ENCODE results near the gene SPHKAP.
"Not testable (repeated sequence)": the region's sequence is repeated elsewhere in the genome, so short reads cannot be mapped to it uniquely, and the experiment has no call there.

Gene SPHKAP

DNA sequence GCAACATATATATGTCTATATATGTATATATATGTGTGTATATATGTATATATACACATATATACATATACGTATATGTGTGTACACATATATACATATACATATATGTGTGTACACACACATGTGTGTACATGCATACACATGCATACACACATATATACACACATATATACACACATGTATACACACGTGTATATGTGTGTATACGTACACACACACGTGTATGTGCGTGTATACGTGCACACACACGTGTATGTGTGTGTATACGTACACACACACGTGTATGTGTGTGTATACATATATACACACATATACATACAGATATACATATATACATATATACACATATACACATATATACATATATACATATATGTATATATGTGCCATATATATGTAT, 89.4 kb downstream of the SPHKAP start:
- no peak for DNase-seq

DNA sequence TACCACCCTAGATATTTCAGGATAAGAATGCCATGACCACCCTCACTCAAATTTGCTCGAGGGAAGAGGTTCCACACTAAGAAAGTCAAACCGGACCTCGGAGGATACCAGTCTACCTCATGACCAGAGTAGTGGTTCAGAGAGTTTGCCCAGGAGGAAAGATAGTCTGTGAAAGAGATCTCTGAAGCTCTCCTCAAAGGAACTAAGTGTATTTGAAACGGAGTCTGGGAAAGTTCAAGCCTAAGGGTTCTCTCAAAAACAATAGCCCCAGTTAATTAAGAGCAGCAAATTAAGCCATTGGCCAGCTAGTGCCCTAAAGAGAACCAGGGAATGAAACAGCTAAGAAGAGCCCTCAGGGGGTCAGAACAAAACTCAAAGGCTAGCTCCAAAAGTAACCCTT, 94.9 kb downstream of the SPHKAP start:
- no peak for DNase-seq

DNA sequence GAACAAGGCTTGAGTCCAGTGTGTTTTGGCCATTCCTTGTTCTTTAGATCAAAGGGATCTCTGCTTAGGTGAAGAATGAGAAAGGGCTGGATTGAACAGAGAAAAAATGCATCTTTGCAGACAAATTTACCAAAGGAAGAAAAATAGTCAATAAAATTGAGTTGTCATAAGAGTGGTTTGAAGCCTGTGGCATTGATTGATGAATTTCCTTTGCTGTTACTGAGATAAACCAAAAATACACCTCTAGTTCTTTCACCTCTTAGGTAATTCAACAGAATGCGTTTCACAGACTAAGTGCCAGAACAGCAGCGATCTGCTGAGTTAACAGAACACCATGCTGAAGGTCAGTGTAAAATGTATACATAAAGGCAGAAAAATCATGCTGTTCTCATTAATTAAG, 96.8 kb downstream of the SPHKAP start:
- DNase-seq, result no peak

DNA sequence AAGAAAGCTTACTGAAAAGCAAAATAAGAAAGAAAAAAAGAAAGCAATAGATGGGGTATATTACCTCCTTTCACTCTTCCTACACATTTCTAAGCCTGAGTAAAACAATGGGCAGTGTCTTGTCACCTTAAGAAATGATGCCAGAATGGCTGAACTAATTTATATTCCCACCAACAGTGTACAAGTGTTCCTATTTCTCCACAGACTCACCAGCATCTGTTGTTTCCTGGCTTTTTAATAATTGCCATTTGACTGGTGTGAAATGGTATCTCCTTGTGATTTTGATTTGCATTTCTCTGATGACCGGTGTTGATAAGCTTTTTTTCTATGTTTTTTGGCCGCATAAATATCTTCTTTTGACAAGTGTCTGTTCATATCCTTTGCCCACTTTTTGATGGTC, 98.4 kb downstream of the SPHKAP start:
- DNase-seq, result no peak

DNA sequence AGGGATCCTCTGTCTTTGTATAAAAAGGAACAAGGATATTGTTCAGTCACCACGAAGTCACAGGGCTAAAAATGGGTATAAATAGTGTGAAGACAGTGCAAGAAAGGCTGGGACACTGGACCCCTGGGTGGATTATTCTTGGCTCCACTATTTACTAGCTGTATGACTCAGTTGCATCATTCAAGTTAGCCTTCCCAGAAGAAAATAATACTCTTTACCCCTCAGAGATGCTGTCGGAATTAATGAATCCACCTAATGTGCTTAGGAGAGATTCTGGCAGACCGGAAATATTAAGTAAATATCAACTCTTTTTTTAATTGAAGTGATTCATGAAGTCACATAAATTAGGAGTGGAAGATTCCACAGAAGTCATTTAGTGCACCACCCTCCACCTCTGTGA, 98.9 kb downstream of the SPHKAP start:
- no peak for DNase-seq

DNA sequence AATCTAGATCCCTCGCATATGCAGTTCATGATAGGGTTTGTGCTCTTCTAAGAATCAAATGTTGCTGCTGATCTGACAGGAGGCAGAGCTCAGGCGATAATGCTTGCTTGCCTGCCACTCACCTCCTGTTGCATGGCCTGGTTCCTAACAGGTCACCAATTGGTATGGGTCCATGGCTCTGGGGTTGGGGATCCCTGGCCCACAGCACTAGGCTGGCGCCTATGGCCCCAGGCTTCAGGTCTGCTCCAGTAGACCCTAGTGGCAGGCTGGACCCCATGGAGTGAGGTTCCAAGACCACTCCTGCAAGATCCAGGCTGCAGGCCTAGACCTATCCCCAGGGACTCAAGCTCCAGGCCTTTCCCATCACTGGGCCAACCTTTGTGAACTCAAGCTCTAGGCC, 102.3 kb downstream of the SPHKAP start:
- DNase-seq, result no peak

DNA sequence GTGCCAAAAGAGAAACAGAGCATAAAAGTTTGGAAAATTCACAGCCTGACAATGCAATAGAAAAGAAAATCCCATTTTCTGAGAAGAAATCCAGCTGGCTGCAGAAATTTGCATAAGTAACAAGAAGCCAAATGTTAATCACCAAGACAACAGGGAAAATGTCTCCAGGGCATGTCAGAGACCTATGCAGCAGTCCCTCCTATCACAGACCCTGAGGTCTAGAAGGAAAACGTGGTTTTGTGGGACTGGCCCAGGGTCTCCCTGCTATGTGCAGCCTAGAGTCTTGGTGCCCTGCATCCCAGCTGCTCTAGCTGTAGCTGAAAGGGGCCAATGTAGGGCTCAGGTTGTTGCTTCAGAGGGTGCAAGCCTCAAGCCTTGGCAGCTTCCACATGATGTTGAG, 104.8 kb downstream of the SPHKAP start:
- DNase-seq, result not testable (repeated sequence)

DNA sequence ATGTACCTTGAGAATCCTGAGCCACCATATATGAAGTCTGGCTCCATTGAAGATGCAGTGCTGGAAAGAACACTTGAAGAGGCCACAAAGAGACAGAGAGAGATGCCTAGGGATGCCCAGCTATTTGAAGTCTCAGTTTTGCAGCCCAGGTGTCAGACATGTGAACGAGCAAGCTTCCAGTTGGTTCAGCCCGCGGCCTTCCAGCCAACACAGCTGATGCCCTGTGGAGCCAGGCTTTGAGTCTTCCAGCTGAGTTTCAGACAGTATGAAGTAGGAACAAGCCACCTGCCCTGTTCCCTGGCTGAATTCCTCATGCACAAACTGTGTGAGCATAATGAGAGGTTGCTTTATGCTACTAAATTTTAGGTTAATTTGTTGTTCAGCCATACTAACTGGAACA, 108.8 kb downstream of the SPHKAP start:
- DNase-seq, result no peak

DNA sequence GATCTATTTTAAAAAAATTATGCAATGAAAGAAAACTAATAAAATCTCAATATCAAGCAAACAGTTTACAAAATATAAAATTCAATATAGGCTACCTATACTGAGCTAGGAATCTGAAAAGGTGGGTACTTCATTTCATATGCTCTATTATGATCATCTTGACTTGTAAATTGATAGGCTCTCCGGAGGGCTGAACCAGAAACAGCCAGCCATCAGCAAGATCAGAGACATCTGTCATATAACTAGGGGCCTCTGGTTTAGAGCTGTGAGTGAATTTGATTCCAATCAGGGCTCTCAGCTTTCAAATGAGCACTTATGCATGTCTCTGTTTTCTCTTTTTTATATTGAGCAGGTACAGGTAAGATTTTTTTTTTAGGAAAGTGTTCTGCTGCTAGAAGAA, 114.2 kb downstream of the SPHKAP start:
- DNase-seq, result no peak

DNA sequence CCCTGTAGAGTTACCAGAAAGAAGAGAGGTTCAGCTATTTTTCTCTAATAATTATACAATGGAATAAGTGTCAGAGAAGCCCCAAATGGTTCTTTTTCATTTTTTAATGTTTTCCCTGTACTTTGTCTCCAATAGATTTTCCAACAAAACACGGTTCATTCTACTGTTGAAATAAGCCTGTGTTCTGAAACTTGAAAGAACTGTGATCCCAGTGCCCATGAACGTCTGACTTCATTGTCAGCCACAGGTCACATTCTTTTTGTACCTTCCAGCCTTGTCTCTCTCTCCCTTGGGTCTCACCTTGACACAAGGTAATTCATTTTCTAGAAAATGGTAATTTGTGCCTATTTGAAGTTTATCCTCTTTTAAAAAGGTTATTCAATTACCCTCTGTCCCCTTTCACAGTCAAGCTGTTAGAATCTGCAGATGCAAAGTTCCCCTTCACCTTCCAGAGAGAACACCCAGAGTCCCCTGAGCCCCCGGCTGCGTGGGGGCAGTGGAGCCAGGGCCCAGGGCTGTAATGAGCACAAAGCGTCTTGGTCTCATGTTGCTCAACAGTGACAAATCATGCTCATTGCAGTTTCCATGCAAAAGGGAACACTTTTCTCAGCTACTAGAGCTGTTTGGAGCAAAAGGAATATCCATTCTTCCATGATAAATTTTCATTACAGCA, 115.2 kb downstream of the SPHKAP start:
- no peak for DNase-seq

DNA sequence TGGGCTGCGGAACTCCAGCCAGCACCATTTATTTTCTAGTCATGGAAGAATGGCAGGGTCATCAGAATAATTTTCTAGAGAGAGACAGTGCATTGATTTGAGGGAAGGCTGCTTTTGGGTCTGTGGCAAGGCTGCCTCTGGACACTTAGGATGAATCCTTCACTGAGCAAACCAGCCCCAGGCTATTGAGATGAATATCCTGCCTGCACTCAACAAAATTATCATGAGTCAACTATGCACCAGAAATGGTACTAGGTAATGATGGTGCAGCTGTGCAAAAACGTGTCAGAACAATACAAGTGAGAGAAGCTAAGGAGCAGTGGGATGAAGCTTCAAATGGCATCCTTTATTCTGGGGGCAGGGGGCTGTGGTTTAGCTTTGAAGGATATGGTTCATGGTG, 115.8 kb downstream of the SPHKAP start:
- no peak for DNase-seq

DNA sequence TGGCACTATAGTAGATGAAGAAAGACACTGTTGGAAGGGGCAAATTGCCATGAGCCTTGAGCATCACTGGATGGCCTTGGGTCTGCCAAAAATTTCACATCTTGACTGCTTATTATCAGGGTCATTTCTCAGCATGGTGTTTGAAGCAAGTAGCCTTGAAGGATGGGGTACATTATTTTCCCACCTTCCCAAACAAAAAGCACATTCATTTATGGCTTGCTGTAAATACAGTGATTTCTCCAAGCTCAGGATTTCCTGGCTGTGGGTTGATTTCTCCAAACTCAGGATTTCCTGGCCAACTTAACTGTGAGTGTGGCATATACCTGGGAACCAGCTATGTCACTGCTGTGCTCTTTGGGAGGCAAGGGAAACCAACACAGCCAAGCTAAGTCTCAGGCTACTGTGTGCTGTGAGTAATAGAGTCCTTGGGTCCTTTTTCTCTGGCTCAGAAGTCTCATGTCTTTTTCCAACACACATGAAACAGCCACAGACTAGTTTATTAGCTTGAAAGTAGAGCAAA, 116.6 kb downstream of the SPHKAP start:
- DNase-seq, result no peak

DNA sequence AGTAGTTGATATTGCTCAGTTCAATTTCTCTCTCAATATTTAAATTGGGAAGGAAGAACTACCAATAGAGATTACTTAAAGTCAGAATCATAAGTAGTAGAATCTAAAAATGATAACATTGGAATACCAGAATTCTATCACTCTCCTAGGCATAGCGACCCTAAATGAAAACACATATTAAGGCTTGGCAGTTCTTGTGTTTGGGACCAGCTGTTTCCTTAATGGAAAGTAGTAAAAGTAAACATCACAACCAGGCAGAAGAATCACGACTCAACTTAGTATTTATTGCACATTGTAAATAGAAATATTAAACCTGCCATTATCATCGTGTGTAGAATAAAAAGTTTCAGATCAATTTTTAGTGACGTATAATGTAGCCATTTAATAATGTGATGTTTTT, 117.5 kb downstream of the SPHKAP start:
- DNase-seq, result no peak

DNA sequence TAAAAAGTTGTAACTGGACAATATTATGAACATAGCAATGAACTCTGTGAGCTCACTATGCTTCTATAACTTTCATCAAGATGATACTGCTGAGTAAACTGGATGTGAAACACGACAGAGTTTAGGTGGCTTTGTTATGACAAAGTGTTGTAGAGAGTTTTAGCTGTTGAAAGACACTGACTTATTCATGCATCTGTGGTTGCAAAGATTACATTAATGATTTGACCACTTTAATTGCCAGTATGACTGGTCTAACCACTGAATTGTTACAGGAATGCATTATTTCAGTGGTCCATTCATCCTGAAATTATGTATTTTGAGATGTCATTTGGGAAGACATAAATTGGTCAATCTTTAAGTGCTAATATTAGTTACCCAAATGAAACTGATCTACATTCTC, 117.9 kb downstream of the SPHKAP start:
- no peak for DNase-seq

DNA sequence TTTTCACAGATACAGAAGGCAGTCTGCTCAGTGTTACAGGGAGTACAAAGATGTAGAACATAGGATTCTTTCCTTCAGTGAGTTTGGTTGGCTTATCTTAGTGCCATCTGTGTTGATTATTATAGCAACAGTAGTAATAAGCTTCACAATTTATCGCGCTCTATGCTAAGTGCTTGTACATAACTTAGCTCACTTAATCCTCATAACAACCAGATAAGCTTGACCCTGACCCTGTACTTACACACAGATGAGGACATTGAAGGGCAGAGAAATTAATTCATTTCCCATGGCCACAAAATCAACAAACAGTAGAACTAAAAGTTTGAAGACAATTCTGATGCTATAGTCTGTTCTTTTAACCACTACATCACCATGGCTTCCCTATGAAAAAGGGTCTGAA, 121.8 kb downstream of the SPHKAP start:
- DNase-seq, result no peak

DNA sequence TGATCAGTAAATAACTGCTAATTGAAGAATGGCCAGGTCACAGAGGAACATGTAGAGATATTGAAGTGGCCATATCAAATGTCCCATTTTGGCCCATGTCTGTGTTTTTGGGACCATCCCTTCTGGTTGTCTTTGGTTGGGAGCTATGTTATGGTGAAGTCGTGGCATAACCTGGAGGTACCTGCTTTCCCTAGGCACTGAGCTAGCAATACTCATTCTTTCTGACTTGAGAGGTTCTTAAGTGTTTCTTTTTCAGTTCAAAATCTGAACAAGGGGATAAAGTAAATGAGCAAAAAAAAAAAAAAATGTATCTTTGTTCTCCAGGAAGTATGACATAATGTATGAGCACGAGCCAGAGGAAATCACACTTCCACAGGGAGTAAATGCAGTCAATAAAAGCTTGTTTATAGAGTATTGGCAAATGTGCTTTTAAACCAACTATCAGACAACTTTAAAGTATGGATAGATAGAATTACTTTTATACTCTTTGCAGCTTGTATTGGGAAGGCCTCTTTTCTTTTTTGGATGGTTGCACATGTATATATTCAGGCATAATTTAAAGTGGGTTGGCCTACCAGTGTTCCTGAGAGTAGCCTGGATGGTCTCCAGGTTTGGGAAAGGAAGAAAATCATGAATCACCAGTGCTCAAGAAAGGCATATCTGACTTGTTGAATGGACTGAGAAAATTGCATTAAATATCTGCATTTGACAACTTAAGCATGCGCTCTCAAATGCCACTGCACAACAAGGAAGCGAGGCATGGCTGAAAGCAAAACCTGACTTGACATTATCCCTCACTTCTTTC, 125.0 kb downstream of the SPHKAP start:
- DNase-seq, result no peak

DNA sequence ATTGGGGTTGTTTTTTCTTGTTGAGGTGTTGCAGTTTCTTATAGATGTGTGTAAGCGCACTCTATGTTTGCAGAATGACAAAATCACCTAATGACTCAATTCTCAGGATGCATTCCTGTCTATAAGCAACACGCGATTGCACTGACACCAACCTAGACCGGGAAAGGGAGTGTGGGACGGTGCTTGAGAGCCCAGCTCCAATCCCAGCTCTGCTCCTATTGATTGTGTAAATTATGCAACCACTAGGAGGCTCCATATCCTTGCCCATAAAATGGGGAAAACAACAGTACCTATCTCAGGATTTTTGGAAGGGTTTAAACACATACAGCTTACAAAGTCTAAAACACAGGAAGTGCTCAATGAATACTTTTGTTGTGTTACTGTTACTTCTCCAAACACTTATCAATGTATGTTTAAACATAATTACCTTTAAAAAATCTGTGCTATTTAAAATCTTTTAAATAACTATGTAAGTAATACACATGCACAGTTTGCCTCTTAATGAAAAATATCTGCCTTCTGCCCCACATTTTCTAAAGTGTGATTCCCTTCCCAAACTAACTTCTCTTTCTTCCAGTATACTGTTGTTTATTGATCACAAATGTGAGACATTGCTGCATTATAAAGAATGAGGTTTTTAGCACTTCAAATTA, 132.5 kb downstream of the SPHKAP start:
- DNase-seq, result no peak

DNA sequence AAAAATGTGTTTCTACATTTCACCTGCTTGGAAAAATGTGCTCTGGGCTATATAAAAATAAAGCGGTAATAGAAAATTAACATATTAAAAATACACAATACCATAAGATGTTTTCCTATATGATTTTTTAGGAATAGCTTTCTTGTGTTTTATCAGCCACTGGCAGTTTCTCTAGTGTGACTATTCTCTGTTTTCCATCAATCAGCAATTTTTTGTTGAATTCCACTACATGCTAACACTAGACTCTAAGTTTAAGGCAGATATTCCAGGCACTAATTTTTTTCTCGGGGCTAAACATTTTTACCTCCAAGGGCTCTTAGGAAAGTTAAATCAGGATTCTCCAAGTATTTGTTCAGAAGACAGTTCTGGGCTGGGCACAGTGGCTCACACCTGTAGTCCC, 140.5 kb downstream of the SPHKAP start:
- DNase-seq, result no peak

DNA sequence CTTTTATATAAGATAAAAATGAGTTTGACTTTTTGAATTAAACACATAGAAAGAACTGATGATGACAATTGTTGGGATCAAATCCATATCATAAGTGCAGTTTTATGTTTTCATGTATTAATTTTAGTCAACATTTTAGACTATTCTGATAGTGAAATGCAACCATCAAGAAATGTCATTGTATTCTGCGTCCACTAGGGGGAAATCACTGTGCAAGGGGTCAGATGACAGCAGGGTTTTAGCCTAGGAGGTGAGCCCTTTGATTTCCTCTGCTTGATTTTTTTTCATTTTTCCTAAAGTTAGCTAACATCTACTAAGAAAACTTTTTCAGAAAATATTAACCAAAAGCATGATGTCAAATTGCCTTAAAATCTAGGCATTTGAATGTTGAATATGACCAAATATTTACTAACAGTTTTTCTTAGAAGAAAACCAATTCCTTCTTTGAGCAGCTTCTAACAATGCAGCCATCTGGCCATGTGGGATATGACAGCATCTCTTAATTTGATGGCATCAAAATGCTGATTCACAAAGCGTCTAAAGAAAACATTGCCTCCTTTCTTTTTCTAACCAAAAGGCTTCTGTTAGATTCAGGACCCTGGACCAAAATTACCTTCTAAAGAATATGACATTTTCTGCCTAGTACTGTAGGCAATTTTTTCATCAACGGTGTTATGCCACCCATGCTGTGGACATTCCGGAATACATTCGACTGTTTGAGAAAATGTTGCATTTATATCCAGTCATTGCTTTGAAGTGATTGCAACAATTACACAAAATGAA, 141.5 kb downstream of the SPHKAP start:
- no peak for DNase-seq

DNA sequence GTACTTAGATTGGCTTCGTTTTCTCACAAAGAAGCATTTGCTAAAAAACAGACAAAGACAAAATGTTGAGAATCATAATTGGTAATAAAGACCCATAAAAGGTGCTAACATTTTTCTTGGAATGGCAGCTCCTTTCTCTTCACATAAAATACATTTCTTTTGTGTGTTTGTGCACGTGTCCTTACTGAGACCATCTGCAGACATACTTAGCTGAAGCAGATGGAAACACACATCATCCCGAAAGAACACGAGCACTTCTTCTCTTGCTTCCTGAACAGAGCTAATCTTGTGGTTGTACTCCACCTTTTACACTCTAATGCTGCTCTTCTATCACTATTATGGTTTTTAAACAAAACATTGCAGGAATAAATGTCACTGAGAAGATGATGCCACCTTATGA, 142.5 kb downstream of the SPHKAP start:
- DNase-seq, result no peak

DNA sequence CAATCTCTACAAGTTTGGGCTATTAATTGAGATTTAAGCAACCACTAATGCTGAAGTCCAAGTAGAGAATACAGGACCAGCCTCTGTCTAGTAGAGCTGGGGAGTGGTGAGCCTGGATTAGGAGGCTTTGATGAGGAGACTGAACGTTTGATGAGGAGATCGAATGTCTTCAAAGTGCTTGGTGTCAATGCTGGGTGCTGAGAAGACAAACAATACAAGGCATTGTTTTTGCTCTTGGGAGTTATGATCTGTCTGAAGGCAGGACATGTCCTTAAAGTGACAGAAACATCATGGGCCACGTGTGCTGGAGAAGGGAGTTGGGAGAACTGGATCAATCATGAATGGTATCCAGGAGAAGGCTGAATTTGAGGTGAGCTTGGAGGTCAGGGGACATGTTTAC, 143.6 kb downstream of the SPHKAP start:
- DNase-seq, result no peak

DNA sequence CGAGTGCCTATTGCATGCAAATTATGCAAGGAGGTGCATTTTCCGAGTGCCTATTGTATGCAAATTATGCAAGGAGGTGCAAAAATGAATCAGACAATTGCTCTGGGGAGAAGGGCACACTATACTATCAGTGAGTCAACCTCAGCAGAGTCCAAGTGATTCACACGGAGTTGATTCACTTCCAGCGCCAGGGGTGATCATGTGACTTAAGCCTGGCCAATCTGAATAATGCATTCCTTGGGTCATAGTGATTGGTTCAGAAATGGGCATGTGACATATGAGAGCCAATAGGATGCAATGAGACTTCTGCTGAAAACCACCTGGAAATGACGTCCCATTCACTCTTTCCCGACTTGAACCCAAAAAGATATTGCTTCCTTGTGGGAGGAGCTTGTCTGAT, 157.9 kb downstream of the SPHKAP start:
- DNase-seq, result no peak

DNA sequence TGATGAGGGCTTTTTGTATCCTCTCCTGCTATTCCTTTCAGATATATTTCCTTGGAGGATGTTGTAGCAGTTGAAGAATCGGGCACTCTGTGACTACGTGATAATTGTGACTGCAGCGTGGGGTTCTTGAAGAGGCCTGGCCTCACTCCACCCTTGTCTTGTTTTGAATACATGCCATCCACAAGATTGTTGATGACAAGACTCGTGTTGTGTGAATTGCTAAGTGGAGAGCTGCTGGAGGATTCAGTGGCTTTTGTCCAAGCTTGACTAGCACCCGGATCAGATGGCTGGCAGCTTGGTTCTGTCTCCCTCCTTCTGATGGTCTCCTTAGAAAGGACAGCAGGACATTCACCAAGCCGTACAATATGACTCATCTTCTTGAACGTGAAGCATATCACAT, 163.2 kb downstream of the SPHKAP start:
- no peak for DNase-seq
